Calu3 (cell line): ENCODE data around the gene GRAMD2A. TPM values are rescaled to one million over a fixed set of nuclear protein-coding genes. Genes with fewer than 3 reads are reported as not detected.

Experiments used
- BruUV-seq: library from RNA; stranded (reverse); fragments of 400-500 nt; replicated peaks from 2 replicates; lab custom pipeline; 2021; lab: Mats Ljungman, UMichigan
- CTCF ChIA-PET: fragments of 300-600 bp; sonication (Branson Sonifier 250); formaldehyde crosslinking; loops from one replicate; lab custom pipeline; 2022; ENCODE audit warnings: antibody characterized with exemption; lab: Charles Lee
- DNase-seq: peaks from one replicate; pipeline ENCODE4 v3.0.0; 2022
- H3K27ac Mint-ChIP-seq: one replicate; pipeline ENCODE4 v1.8.0; 2022; ENCODE audit warnings: mixed read lengths; ENCODE audit not compliant: unreplicated experiment
- H3K27me3 Mint-ChIP-seq: one replicate; pipeline ENCODE4 v1.8.0; 2022; ENCODE audit warnings: mixed read lengths; ENCODE audit not compliant: unreplicated experiment
- H3K36me3 Mint-ChIP-seq: one replicate; pipeline ENCODE4 v1.8.0; 2022; ENCODE audit warnings: mild to moderate bottlenecking, moderate library complexity, mixed read lengths; ENCODE audit not compliant: insufficient read depth, unreplicated experiment
- H3K4me1 Mint-ChIP-seq: one replicate; pipeline ENCODE4 v1.8.0; 2022; ENCODE audit warnings: mild to moderate bottlenecking, low read depth, mixed read lengths; ENCODE audit not compliant: unreplicated experiment
- H3K4me3 Mint-ChIP-seq: one replicate; pipeline ENCODE4 v1.8.0; 2022; ENCODE audit warnings: mild to moderate bottlenecking, low read depth, moderate library complexity, mixed read lengths; ENCODE audit not compliant: unreplicated experiment
- H3K9me3 Mint-ChIP-seq: one replicate; pipeline ENCODE4 v1.8.0; 2022; ENCODE audit warnings: low read depth, mixed read lengths; ENCODE audit not compliant: unreplicated experiment
- intact Hi-C: fragments of 100-400 bp; cut with micrococcal nuclease; formaldehyde crosslinking; loops from one replicate; pipeline ENCODE4 v1.10.0; 2022; ENCODE audit not compliant: unreplicated experiment
- total RNA-seq: library from RNA; stranded (reverse); gene quantifications from 2 replicates; pipeline ENCODE4 v1.2.3, GENCODE V29; 2022
- TF ChIP-seq, protein P1 (sequence below): fragments of 200-600 bp; IDR thresholded peaks from one replicate; pipeline ENCODE4 v1.8.0; 2022; ENCODE audit warnings: antibody characterized with exemption; ENCODE audit not compliant: unreplicated experiment

GRAMD2A gene
- total RNA-seq, 1 experiment from 2014 or later, result 2.2 TPM

- Mint-ChIP-seq H3K36me3 (peaks cover 10% of the 10 kb centered on the region), H3K9me3 (no peaks in the 10 kb centered on the region), H3K4me1 (peaks cover 8% of the 10 kb centered on the region), H3K27me3 (no peaks in the 10 kb centered on the region), H3K27ac (no peak overlapping the region), H3K4me3 (no peak overlapping the region)
- CTCF ChIA-PET, result interaction anchor here (0.5 to 2.1 kb wide), 3 partner anchors 10 to 45 kb away, joined by 3 to 5 read pairs (median 3); partner anchors contain the start of gene GRAMD2A
- intact Hi-C loops, result no loop called here
- BruUV-seq, result no TSS peak
- TF ChIP-seq, protein P1, sequence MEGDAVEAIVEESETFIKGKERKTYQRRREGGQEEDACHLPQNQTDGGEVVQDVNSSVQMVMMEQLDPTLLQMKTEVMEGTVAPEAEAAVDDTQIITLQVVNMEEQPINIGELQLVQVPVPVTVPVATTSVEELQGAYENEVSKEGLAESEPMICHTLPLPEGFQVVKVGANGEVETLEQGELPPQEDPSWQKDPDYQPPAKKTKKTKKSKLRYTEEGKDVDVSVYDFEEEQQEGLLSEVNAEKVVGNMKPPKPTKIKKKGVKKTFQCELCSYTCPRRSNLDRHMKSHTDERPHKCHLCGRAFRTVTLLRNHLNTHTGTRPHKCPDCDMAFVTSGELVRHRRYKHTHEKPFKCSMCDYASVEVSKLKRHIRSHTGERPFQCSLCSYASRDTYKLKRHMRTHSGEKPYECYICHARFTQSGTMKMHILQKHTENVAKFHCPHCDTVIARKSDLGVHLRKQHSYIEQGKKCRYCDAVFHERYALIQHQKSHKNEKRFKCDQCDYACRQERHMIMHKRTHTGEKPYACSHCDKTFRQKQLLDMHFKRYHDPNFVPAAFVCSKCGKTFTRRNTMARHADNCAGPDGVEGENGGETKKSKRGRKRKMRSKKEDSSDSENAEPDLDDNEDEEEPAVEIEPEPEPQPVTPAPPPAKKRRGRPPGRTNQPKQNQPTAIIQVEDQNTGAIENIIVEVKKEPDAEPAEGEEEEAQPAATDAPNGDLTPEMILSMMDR, result no peak
- no peak for DNase-seq
Measured at GRCh38 chr15:72166716-72167417, 30.7 kb downstream of the GRAMD2A start.

DNA sequence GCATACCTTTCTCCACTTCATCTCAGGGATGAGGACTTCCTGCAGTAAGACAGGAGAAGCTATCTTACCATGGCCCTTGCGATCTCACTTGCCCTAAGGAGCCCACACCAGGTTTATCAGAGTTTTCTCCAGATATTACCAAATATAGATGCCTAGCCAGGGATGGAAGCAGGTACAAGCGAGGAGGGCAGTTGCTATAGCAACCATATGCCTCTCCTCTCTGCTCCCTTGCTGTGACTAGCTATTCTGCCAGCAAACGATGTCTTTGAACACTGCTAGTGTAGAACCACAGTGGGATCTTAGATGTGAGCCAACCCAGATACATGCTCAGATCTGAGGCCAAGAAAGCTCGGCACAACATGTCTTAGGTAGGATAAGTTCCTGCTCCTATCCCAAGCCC is 33.9 kb downstream of the GRAMD2A start:
- DNase-seq, result no peak
- CTCF ChIA-PET, result no interaction called here
- BruUV-seq, result no TSS peak
- Mint-ChIP-seq H3K9me3 (no peaks in the 10 kb centered on the region), H3K4me1 (peaks cover 8% of the 10 kb centered on the region), H3K36me3 (peaks cover 10% of the 10 kb centered on the region), H3K27me3 (no peaks in the 10 kb centered on the region), H3K4me3 (no peak overlapping the region), H3K27ac (no peak overlapping the region)
- intact Hi-C loops, result no loop called here
- TF ChIP-seq, protein P1, result no peak

GRCh38 chr15:72162569-72162968 is 35.0 kb downstream of the GRAMD2A start:
- Mint-ChIP-seq H3K27ac (no peak overlapping the region), H3K27me3 (no peaks in the 10 kb centered on the region), H3K36me3 (peaks cover 4% of the 10 kb centered on the region), H3K9me3 (no peaks in the 10 kb centered on the region), H3K4me1 (no peaks in the 10 kb centered on the region), H3K4me3 (no peak overlapping the region)
- no TSS peak for BruUV-seq
- DNase-seq, result no peak
- intact Hi-C loops, result no loop called here
- CTCF ChIA-PET, result interaction anchor here (0.7 kb wide), 1 partner anchor 419 kb away, joined by 3 read pairs; no protein-coding TSS in a partner anchor
- TF ChIP-seq, protein P1, result no peak

- no peaks in the 10 kb centered on the region for H3K9me3 Mint-ChIP-seq
- no peaks in the 10 kb centered on the region for H3K4me1 Mint-ChIP-seq
- BruUV-seq, result no TSS peak
- TF ChIP-seq, protein P1, result no peak
- H3K36me3 Mint-ChIP-seq, result no peaks in the 10 kb centered on the region
- intact Hi-C loops, result no loop called here
- no peaks in the 10 kb centered on the region for H3K27me3 Mint-ChIP-seq
- H3K4me3 Mint-ChIP-seq, result no peak overlapping the region
- DNase-seq, result no peak
- H3K27ac Mint-ChIP-seq, result no peak overlapping the region
- CTCF ChIA-PET, result no interaction called here
Measured at GRCh38 chr15:72161361-72162132, 36.0 kb downstream of the GRAMD2A start.
